ENCODE data around the gene NFIC.
"Not testable (repeated sequence)": the region's sequence is repeated elsewhere in the genome, so short reads cannot be mapped to it uniquely, and the experiment has no call there.

Gene NFIC

DNA sequence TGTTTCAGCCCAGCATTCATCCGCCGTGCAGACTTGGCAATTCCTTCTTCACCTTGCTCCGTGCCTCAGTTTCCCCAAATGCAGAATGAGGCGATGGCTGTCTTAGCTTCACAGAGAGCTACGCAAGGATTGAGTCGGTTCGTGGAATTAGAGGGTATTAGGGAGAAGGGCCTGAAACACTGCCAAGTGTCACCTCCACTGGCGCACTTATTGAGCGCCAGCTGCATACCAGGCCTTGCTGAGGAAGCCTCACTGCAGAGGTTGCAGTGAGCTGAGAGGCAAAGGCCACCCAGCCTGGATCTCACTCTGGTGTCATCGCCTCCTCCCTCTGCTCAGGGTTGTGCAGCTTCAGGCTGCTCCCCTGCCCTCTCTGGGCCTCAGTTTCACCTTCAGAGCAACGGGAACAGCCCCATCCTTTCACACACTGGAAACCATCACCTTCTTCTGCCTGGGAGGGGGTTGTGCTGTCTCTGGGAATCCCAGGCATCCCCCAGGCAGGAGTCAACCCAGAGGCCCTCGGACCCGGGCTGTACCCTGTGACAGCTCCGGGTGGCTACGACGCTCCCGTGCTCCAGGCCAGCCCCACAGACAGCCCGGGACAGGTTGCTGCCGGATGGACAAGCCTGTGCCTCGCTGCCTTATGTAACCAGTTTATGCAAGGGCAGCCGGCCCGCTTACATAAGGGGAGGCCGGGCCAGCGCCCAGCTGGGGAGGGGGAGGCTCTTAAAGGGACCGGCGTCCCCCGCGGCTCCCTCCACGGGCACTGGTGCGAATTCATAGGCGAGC lies 31.9 kb downstream of the NFIC start:
- no peak for DNase-seq (ENCODE audit: low spot score)
- Histone ChIP-seq H3K27ac (peak overlapping the region; percentile 87 to 90), H3K4me3 (peak overlapping the region; percentile 70)
- TF ChIP-seq, protein P1, sequence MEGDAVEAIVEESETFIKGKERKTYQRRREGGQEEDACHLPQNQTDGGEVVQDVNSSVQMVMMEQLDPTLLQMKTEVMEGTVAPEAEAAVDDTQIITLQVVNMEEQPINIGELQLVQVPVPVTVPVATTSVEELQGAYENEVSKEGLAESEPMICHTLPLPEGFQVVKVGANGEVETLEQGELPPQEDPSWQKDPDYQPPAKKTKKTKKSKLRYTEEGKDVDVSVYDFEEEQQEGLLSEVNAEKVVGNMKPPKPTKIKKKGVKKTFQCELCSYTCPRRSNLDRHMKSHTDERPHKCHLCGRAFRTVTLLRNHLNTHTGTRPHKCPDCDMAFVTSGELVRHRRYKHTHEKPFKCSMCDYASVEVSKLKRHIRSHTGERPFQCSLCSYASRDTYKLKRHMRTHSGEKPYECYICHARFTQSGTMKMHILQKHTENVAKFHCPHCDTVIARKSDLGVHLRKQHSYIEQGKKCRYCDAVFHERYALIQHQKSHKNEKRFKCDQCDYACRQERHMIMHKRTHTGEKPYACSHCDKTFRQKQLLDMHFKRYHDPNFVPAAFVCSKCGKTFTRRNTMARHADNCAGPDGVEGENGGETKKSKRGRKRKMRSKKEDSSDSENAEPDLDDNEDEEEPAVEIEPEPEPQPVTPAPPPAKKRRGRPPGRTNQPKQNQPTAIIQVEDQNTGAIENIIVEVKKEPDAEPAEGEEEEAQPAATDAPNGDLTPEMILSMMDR (IDR thresholded peaks at IDR 0.05): no peak

DNA sequence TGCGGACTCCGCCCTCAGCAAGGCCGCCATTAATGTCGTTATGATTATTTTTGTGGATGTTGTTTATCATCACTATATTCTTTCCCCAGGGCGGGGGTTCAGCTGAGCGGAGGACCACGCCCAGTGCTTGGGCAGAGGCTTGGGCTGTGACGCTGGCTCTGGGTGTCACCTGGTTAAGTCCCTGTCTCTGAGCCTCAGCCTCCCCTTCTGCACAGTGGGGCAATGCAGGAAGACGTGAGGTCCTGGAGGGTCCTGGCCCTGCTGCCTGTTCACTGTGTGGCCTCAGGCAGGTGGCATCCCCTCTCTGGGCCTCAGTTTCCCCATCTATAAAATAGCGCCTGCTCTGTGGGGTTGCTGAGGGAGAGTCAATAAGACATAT lies 32.5 kb downstream of the NFIC start:
- H3K27ac ChIP-seq: peak overlapping the region; percentile 87 to 90
- no peak for DNase-seq (ENCODE audit: low spot score)
- TF ChIP-seq, protein P1 (IDR thresholded peaks at IDR 0.05): no peak
- H3K4me3 ChIP-seq: peak overlapping the region; percentile 70

DNA sequence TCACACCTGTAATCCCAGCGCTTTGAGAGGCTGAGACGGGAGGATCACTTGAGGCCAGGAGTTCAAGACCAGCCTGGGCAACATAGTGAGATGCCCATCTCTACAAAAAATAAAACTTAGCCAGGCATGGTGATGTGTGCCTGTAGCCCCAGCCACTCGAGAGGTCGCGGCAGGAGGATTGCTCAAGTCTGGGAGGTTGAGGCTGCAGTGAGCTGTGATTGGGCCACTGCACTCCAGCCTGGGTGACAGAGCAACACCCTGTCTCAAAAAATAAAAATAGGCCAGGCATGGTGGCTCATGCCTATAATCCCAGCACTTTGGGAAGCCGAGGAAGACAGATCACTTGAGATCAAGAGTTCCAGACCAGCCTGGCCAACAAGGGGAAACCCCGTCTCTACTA lies 32.9 kb downstream of the NFIC start:
- peak overlapping the region; percentile 87 to 90 for H3K27ac ChIP-seq
- not testable (repeated sequence) for H3K4me3 ChIP-seq; DNase-seq (ENCODE audit: low spot score)

- Histone ChIP-seq H3K27ac (peak overlapping the region; percentile 23 to 43), H3K4me3 (no peak overlapping the region)
- TF ChIP-seq, protein P1 (IDR thresholded peaks at IDR 0.05): no peak
- no peak for DNase-seq (ENCODE audit: low spot score)
These were observed 34.8 kb downstream of the NFIC start for GRCh38 chr19:3401004-3401768.

DNA sequence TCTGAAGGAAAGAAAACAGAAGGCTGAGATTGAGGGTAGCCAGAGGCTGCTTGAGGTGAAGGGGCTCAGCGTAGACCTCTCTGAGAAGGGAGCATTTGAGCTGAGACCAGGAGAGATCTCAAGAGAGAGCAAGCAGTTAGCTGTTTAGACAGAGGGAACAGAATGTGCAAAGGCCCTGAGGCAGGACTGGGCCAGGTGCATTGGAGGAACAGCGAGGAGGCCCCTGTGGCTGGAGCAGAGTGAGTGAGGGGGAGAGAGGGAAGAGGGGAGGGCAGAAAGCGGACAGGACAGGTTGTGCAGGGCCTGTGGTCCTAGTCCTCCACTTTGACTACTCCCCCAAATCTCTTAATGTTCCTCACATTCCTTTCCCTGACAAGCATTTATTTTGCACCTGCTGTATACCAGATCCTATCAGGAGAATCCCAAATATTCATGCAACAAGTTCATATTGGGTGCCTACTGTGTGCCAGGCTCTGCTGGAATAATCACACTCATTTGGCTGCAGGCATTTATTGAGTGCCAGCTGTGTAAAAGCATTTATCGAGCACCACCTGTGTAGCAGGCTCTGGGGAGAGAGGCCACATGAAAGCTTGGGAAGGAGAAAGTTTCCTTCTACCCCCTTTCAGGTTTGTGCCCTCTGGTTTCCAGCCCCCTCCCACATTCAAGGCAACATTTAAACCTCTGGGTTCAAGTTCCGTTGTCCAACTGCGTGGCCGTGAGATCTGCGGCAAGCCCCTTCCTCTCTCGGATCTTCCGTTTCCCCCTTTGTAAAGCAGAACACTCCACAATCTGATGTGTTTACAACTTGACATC lies 36.5 kb downstream of the NFIC start:
- DNase-seq (ENCODE audit: low spot score): no peak
- peak overlapping the region; percentile 70 for H3K4me3 ChIP-seq
- H3K27ac ChIP-seq: peak overlapping the region; percentile 100
- TF ChIP-seq, protein P1 (IDR thresholded peaks at IDR 0.05): no peak

DNA sequence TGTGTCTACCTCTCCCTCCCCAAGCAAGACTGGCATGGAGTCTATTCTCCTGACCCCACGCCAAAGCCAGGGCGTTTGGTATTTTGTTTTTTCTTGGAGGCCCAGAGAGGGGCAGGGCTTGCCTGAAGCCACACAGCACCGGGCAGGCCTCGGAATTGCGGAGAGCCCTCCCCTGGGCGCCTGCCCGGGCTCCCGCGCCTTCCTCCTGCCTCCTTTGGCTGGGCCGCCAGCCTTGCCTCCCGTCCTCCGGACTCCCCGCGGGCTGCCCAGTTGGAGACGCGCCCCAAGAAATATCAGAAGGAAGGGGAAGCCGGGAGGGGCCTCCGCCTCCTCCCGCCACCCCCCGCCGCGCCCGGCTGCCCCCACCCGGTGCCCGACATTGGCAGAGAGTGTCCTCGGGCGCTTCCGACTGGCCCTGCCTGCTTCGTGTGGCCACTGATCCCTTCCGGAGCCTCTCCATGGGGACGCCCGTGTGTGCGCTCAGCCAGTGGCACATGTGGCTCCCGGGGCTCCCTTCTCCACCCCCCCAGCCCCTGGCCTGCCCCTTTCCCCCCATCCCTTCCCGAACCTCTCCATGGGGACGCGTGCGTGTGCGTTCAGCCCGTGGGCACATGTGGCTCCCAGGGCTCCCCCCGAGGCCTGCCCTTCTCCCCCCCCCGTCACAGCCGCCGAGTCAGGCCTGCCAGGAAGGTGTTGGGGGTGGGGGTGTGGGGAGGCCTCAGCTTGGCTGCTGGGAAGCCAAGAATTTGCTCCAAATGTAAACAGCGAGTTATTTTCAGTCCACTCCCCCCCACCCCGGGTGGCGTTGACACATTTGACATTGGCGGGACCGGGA lies 37.3 kb downstream of the NFIC start:
- H3K27ac ChIP-seq: peak overlapping the region; percentile 100
- TF ChIP-seq, protein P1 (IDR thresholded peaks at IDR 0.05): no peak
- DNase-seq (ENCODE audit: low spot score): peak; percentile 99
- peak overlapping the region; percentile 70 for H3K4me3 ChIP-seq
